B cell (primary cell): ENCODE data around the gene DNAJA3. TPM values are rescaled to one million over a fixed set of nuclear protein-coding genes. Genes with fewer than 3 reads are reported as not detected.

Source experiments
- ATAC-seq: fragments of 200-7000 bp; cut with Tn5 transposase; one replicate; pipeline ENCODE4 v1.10.0; 2021; ENCODE audit warnings: low read depth, mild to moderate bottlenecking, moderate number of reproducible peaks, moderate library complexity
- CTCF ChIA-PET: fragments of 350-600 bp; sonication (Branson Sonifier 250); formaldehyde crosslinking; loops from one replicate; lab custom pipeline; 2021; ENCODE audit warnings: antibody characterized with exemption, inconsistent platforms; lab: Charles Lee
- POLR2A ChIA-PET: fragments of 350-600 bp; sonication (Branson Sonifier 250); formaldehyde crosslinking; loops from one replicate; lab custom pipeline; 2021; ENCODE audit warnings: antibody characterized with exemption; lab: Charles Lee
- DNase-seq: peaks from one replicate; pipeline ENCODE4 v3.0.0; 2013
- H2AFZ ChIP-seq: 2 replicates; pipeline ENCODE4 v1.6.1; 2012; ENCODE audit warnings: mild to moderate bottlenecking, low read depth, low read length; ENCODE audit not compliant: insufficient read depth, poor library complexity, severe bottlenecking
- H3K27ac ChIP-seq, 2 donors: 1 replicate in 1 of 2; 2 replicates in 1 of 2; pipeline ENCODE4 v1.5.1; 2012 to 2013; ENCODE audit warnings: low read length in 2 of 2, mild to moderate bottlenecking in 2 of 2, moderate library complexity in 1 of 2
- H3K27me3 ChIP-seq, 4 experiments: fragments of 200-600 bp in 1 of 4; sonication (generic) in 1 of 4; replicated peaks in 1 of 4; 1 replicate in 2 of 4; 2 replicates in 2 of 4; pipeline versions ENCODE4 v1.6.1 to v1.7.0; 2013 to 2016; ENCODE audit warnings: low read length in 3 of 4, mild to moderate bottlenecking in 2 of 4, mixed read lengths in 1 of 4, moderate library complexity in 1 of 4; ENCODE audit not compliant: insufficient read depth in 4 of 4, control insufficient read depth in 3 of 4; ENCODE audit errors: control extremely low read depth in 1 of 4
- H3K36me3 ChIP-seq, 2 experiments: replicated peaks in 1 of 2; 1 replicate in 1 of 2; 2 replicates in 1 of 2; pipeline versions ENCODE4 v1.6.1 to v1.7.1; 2013; ENCODE audit warnings: low read length in 1 of 2; ENCODE audit not compliant: insufficient read depth in 2 of 2, control insufficient read depth in 1 of 2; ENCODE audit errors: control extremely low read depth in 1 of 2, extremely low read depth in 1 of 2
- H3K4me1 ChIP-seq, 2 donors: fragments of 200-600 bp in 1 of 2; sonication (generic) in 1 of 2; 1 replicate in 1 of 2; 2 replicates in 1 of 2; pipeline versions ENCODE4 v1.5.1 to v1.6.1; 2013 to 2017; ENCODE audit warnings: low read length in 2 of 2; ENCODE audit not compliant: control insufficient read depth in 2 of 2, insufficient read depth in 2 of 2
- H3K4me2 ChIP-seq: replicated peaks from 2 replicates; pipeline ENCODE3; 2012; ENCODE audit warnings: mild to moderate bottlenecking, low read depth, low read length; ENCODE audit not compliant: poor library complexity, severe bottlenecking
- H3K4me3 ChIP-seq, 5 experiments: fragments of 200-600 bp in 1 of 5; sonication (generic) in 1 of 5; 1 replicate in 3 of 5; 2 replicates in 2 of 5; pipeline versions ENCODE4 v1.5.1 to v1.7.0; 2011 to 2016; ENCODE audit warnings: low read length in 4 of 5, mild to moderate bottlenecking in 4 of 5, low read depth in 2 of 5, control low read depth in 1 of 5, moderate library complexity in 1 of 5; ENCODE audit not compliant: insufficient read depth in 1 of 5; ENCODE audit errors: control extremely low read depth in 1 of 5, extremely low read depth in 1 of 5
- H3K79me2 ChIP-seq: fragments of 200-600 bp; sonication (generic); one replicate; pipeline ENCODE4 v1.6.0; 2016; ENCODE audit warnings: low read length; ENCODE audit not compliant: control insufficient read depth, insufficient read depth
- H3K9ac ChIP-seq: fragments of 200-600 bp; sonication (generic); 2 replicates; pipeline ENCODE4 v1.6.1; 2017; ENCODE audit warnings: mild to moderate bottlenecking, low read length, moderate library complexity
- H3K9me3 ChIP-seq, 3 donors: one replicate each; pipeline versions ENCODE4 v1.6.1 to v1.7.1; 2013; ENCODE audit warnings: low read length in 2 of 3; ENCODE audit not compliant: control insufficient read depth in 2 of 3, insufficient read depth in 1 of 3; ENCODE audit errors: control extremely low read depth in 1 of 3
- H4K20me1 ChIP-seq: 2 replicates; pipeline ENCODE4 v1.6.0; 2012; ENCODE audit warnings: mild to moderate bottlenecking, low read length; ENCODE audit not compliant: insufficient read depth, control insufficient read depth, poor library complexity, severe bottlenecking
- H3K27ac Mint-ChIP-seq: one replicate; pipeline ENCODE4 v1.8.0; 2021; ENCODE audit warnings: mixed read lengths
- H3K27me3 Mint-ChIP-seq: one replicate; pipeline ENCODE4 v1.8.0; 2021; ENCODE audit warnings: mixed read lengths
- H3K4me1 Mint-ChIP-seq: one replicate; pipeline ENCODE4 v1.8.0; 2021; ENCODE audit warnings: mixed read lengths
- H3K4me3 Mint-ChIP-seq: one replicate; pipeline ENCODE4 v1.8.0; 2021; ENCODE audit warnings: mixed read lengths
- H3K9me3 Mint-ChIP-seq: one replicate; pipeline ENCODE4 v1.8.0; 2022; ENCODE audit warnings: mixed read lengths; ENCODE audit not compliant: insufficient read depth
- CTCF ChIP-seq: fragments of 200-600 bp; IDR thresholded peaks from one replicate; pipeline ENCODE4 v1.8.0; 2022; ENCODE audit warnings: antibody characterized with exemption, mild to moderate bottlenecking
- EZH2 ChIP-seq: IDR thresholded peaks from 2 replicates; pipeline ENCODE4 v1.6.1; 2012; ENCODE audit warnings: borderline replicate concordance, low read depth, mild to moderate bottlenecking, moderate library complexity, low read length; ENCODE audit not compliant: insufficient read depth, poor library complexity, severe bottlenecking
- WGBS: methylation state at CpG from one replicate; pipeline ENCODE4 v1.1.5; 2013; ENCODE audit warnings: missing lambda C conversion rate; ENCODE audit not compliant: insufficient coverage; 5-methylcytosine and 5-hydroxymethylcytosine counted together
- intact Hi-C: fragments of 100-400 bp; cut with micrococcal nuclease; formaldehyde crosslinking; loops from one replicate; pipeline ENCODE4 v1.10.0; 2022
- polyA plus RNA-seq: library from polyadenylated mRNA; depleted of rRNA; stranded (reverse); fragments of >200 nt; gene quantifications from 2 replicates; pipeline ENCODE4 v1.2.3, GENCODE V29; 2012
- total RNA-seq, 2 donors: library from RNA; stranded (reverse); fragments of 120-200 nt in 1 of 2; gene quantifications; 1 replicate in 1 of 2; 2 replicates in 1 of 2; pipeline versions ENCODE4 v1.2.3 to v1.2.4, GENCODE V29; 2013 to 2022

The DNAJA3 gene
- total and polyA plus RNA-seq, 2 donors (not counting 1 experiment from before 2014, with no cell fraction given): 59.3 to 67.7 TPM

- H3K36me3 ChIP-seq: peaks cover 0 to 25% of the 10 kb centered on the region in 2 experiments
- no peak overlapping the region for H3K4me2 ChIP-seq
- POLR2A ChIA-PET: no interaction called here
- H3K27me3 Mint-ChIP-seq: no peaks in the 10 kb centered on the region
- no peak overlapping the region for H3K4me3 ChIP-seq
- no peak overlapping the region for H3K27ac ChIP-seq
- peaks cover 12% of the 10 kb centered on the region for H3K4me1 Mint-ChIP-seq
- CTCF ChIA-PET: interaction anchor here (0.8 to 1.4 kb wide), 3 partner anchors 17 to 25 kb away, joined by 3 to 6 read pairs (median 6); no protein-coding TSS in a partner anchor
- no peak overlapping the region for H3K4me3 Mint-ChIP-seq
- H3K27ac Mint-ChIP-seq: no peak overlapping the region
- TF ChIP-seq EZH2 (no peak), CTCF (no peak)
- H3K9me3 Mint-ChIP-seq: no peaks in the 10 kb centered on the region
- peaks cover 95% of the 10 kb centered on the region for H4K20me1 ChIP-seq
- 97% methylated on average over 14 of the region's 15 CpGs for WGBS
- peaks cover 6 to 7% of the 10 kb centered on the region in 2 donors for H3K4me1 ChIP-seq
- no peak for DNase-seq
- no peak overlapping the region for H2AFZ ChIP-seq
- intact Hi-C loops: no loop called here
- no peaks in the 10 kb centered on the region for H3K9me3 ChIP-seq
- no peak for ATAC-seq
- peaks cover 14% of the 10 kb centered on the region for H3K79me2 ChIP-seq
- no peak overlapping the region for H3K9ac ChIP-seq
- no peaks in the 10 kb centered on the region for H3K27me3 ChIP-seq
These were observed 47.5 kb upstream of the DNAJA3 start for GRCh38 chr16:4378161-4378666.

GRCh38 chr16:4378999-4379690 lies 46.5 kb upstream of the DNAJA3 start:
- peaks cover 0 to 32% of the 10 kb centered on the region in 2 experiments for H3K36me3 ChIP-seq
- no peak overlapping the region for H3K9ac ChIP-seq
- H3K27me3 ChIP-seq: no peaks in the 10 kb centered on the region
- no peak overlapping the region for H3K4me2 ChIP-seq
- no peak overlapping the region for H3K4me3 Mint-ChIP-seq
- no peaks in the 10 kb centered on the region for H3K27me3 Mint-ChIP-seq
- WGBS: 96% methylated on average over 17 of the region's 21 CpGs
- no peaks in the 10 kb centered on the region for H3K9me3 Mint-ChIP-seq
- ATAC-seq: no peak
- ChIA-PET POLR2A (interaction anchor here (0.6 kb wide), 1 partner anchor 35 kb away, joined by 6 read pairs; no protein-coding TSS in a partner anchor), CTCF (interaction anchor here (1.3 kb wide), 1 partner anchor 19 kb away, joined by 3 read pairs; no protein-coding TSS in a partner anchor)
- peaks cover 6% of the 10 kb centered on the region for H3K4me1 Mint-ChIP-seq
- H3K9me3 ChIP-seq: no peaks in the 10 kb centered on the region
- intact Hi-C loops: no loop called here
- no peak overlapping the region for H3K4me3 ChIP-seq
- H3K27ac Mint-ChIP-seq: no peak overlapping the region
- H3K4me1 ChIP-seq: no peaks in the 10 kb centered on the region
- no peak for TF ChIP-seq EZH2
- TF ChIP-seq CTCF: no peak
- no peak overlapping the region for H2AFZ ChIP-seq
- H3K79me2 ChIP-seq: peaks cover 16% of the 10 kb centered on the region
- no peak for DNase-seq
- peaks cover 95% of the 10 kb centered on the region for H4K20me1 ChIP-seq
- H3K27ac ChIP-seq: no peak overlapping the region
